ENCODE measurements around the gene ADGRL3. TPM values are rescaled to one million over a fixed set of nuclear protein-coding genes. Genes with fewer than 3 reads are reported as not detected.
"Not testable (repeated sequence)": the region's sequence is repeated elsewhere in the genome, so short reads cannot be mapped to it uniquely, and the experiment has no call there.

Gene ADGRL3
- total RNA-seq, 1 donor from 2014 or later, result 101 TPM

GRCh38 chr4:61493041-61493440 lies 292.9 kb downstream of the ADGRL3 start:
- DNase-seq (ENCODE audit: low spot score), result no peak

GRCh38 chr4:61493470-61493869 lies 293.3 kb downstream of the ADGRL3 start:
- no peak for DNase-seq (ENCODE audit: low spot score)

- no peak for DNase-seq (ENCODE audit: low spot score)
Observed at GRCh38 chr4:61500883-61501282, 300.8 kb downstream of the ADGRL3 start.

GRCh38 chr4:61501812-61502211 lies 301.7 kb downstream of the ADGRL3 start:
- peak; percentile 39 for DNase-seq (ENCODE audit: low spot score)

GRCh38 chr4:61505773-61506685 lies 305.9 kb downstream of the ADGRL3 start:
- DNase-seq (ENCODE audit: low spot score), result no peak

- no peak for DNase-seq (ENCODE audit: low spot score)
Observed at GRCh38 chr4:61507091-61507490, 307.0 kb downstream of the ADGRL3 start.

GRCh38 chr4:61509721-61510241 lies 309.7 kb downstream of the ADGRL3 start:
- not testable (repeated sequence) for DNase-seq (ENCODE audit: low spot score)

- DNase-seq (ENCODE audit: low spot score), result peak; percentile 52
Observed at GRCh38 chr4:61511716-61512488, 311.8 kb downstream of the ADGRL3 start.

- DNase-seq (ENCODE audit: low spot score), result no peak
Observed at GRCh38 chr4:61514991-61515390, 314.9 kb downstream of the ADGRL3 start.

GRCh38 chr4:61517144-61517543 lies 317.0 kb downstream of the ADGRL3 start:
- no peak for DNase-seq (ENCODE audit: low spot score)

- DNase-seq (ENCODE audit: low spot score), result peak; percentile 27
Observed at GRCh38 chr4:61520166-61520565, 320.0 kb downstream of the ADGRL3 start.

- DNase-seq (ENCODE audit: low spot score), result no peak
Observed at GRCh38 chr4:61520681-61521160, 320.6 kb downstream of the ADGRL3 start.

GRCh38 chr4:61521451-61521850 lies 321.3 kb downstream of the ADGRL3 start:
- DNase-seq (ENCODE audit: low spot score), result no peak

- DNase-seq (ENCODE audit: low spot score), result no peak
Observed at GRCh38 chr4:61522312-61522711, 322.2 kb downstream of the ADGRL3 start.

- DNase-seq (ENCODE audit: low spot score), result no peak
Observed at GRCh38 chr4:61527888-61528287, 327.8 kb downstream of the ADGRL3 start.

GRCh38 chr4:61528595-61528994 lies 328.5 kb downstream of the ADGRL3 start:
- DNase-seq (ENCODE audit: low spot score), result no peak

GRCh38 chr4:61531188-61531587 lies 331.1 kb downstream of the ADGRL3 start:
- DNase-seq (ENCODE audit: low spot score), result no peak

- peak; percentile 96 for DNase-seq (ENCODE audit: low spot score)
Observed at GRCh38 chr4:61532336-61533000, 332.3 kb downstream of the ADGRL3 start.

GRCh38 chr4:61533140-61533539 lies 333.0 kb downstream of the ADGRL3 start:
- DNase-seq (ENCODE audit: low spot score), result peak; percentile 50

GRCh38 chr4:61540944-61541343 lies 340.8 kb downstream of the ADGRL3 start:
- DNase-seq (ENCODE audit: low spot score), result peak; percentile 57

GRCh38 chr4:61541459-61541858 lies 341.3 kb downstream of the ADGRL3 start:
- DNase-seq (ENCODE audit: low spot score), result no peak

- no peak for DNase-seq (ENCODE audit: low spot score)
Observed at GRCh38 chr4:61543976-61544375, 343.9 kb downstream of the ADGRL3 start.
